Measurements from ENCODE around the gene PF4V1.

- TF ChIP-seq CTCF (IDR thresholded peaks at IDR 0.05) = no peak
- no peak for TF ChIP-seq POLR2A (IDR thresholded peaks at IDR 0.05)
Measured at GRCh38 chr4:73823760-73824159, 29.3 kb upstream of the PF4V1 start.

Measured in thyroid gland (tissue), 4 donors.